HUES48 (cell line): ENCODE data around the gene CELF4.

ENCODE experiments used
- H3K27ac ChIP-seq: one replicate; pipeline ENCODE4 v1.7.0; 2013; ENCODE audit warnings: low read depth, low read length, inconsistent platforms
- H3K27me3 ChIP-seq: 2 replicates; pipeline ENCODE4 v1.6.1; 2013; ENCODE audit warnings: mild to moderate bottlenecking, low read length; ENCODE audit not compliant: control insufficient read depth, insufficient read depth
- H3K36me3 ChIP-seq: 2 replicates; pipeline ENCODE4 v1.6.1; 2013; ENCODE audit warnings: low read length; ENCODE audit not compliant: control insufficient read depth, insufficient read depth
- H3K4me1 ChIP-seq: 2 replicates; pipeline ENCODE4 v1.6.1; 2013; ENCODE audit warnings: mild to moderate bottlenecking, low read length; ENCODE audit not compliant: control insufficient read depth, insufficient read depth
- H3K4me3 ChIP-seq: 2 replicates; pipeline ENCODE4 v1.5.1; 2013; ENCODE audit warnings: mild to moderate bottlenecking, low read depth, low read length
- H3K9ac ChIP-seq: 2 replicates; pipeline ENCODE4 v1.6.1; 2013; ENCODE audit warnings: mild to moderate bottlenecking, low read depth, low read length, moderate library complexity
- H3K9me3 ChIP-seq: 2 replicates; pipeline ENCODE4 v1.6.1; 2013; ENCODE audit warnings: low read length; ENCODE audit not compliant: control insufficient read depth, insufficient read depth

CELF4 gene

GRCh38 chr18:37383036-37383785, 182.4 kb downstream of the CELF4 start:
- H3K27ac ChIP-seq: no peak overlapping the region
- H3K36me3 ChIP-seq: no peaks in the 10 kb centered on the region
- H3K9ac ChIP-seq: no peak overlapping the region
- H3K9me3 ChIP-seq: no peaks in the 10 kb centered on the region
- no peak overlapping the region for H3K4me3 ChIP-seq
- H3K27me3 ChIP-seq: no peaks in the 10 kb centered on the region
- peaks cover 12% of the 10 kb centered on the region for H3K4me1 ChIP-seq

DNA sequence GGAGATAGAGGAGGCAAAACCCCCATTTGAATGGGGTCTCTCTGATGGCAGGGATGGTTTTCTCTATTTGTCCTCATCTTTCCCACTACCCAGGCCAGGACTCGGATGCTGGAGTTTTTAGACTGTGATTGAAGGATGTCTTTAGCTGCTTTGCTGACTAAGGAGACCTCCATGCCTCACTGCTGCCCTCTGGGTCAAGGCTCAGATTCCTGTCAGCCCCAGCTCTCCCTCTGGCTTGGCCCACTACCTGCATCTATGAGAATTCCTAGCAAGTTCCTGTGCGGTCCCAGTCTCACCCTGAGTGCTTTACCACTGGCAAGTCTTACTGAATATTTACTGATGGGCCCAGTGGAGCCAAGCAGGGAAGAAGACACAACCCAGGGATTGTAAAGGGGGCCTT, 184.0 kb downstream of the CELF4 start:
- Histone ChIP-seq H3K9ac (no peak overlapping the region), H3K4me1 (peaks cover 19% of the 10 kb centered on the region), H3K9me3 (no peaks in the 10 kb centered on the region), H3K27me3 (0 out of 2 replicates have a peak, but pooled peaks cover 10% of the 10 kb centered on the region), H3K36me3 (no peaks in the 10 kb centered on the region), H3K4me3 (no peak overlapping the region), H3K27ac (no peak overlapping the region)

GRCh38 chr18:37380546-37381110, 185.0 kb downstream of the CELF4 start:
- no peak overlapping the region for H3K9ac ChIP-seq
- H3K27ac ChIP-seq: no peak overlapping the region
- H3K4me3 ChIP-seq: no peak overlapping the region
- no peaks in the 10 kb centered on the region for H3K36me3 ChIP-seq
- peaks cover 22% of the 10 kb centered on the region for H3K4me1 ChIP-seq
- no peaks in the 10 kb centered on the region for H3K9me3 ChIP-seq
- H3K27me3 ChIP-seq: peaks cover 15% of the 10 kb centered on the region

- no peak overlapping the region for H3K9ac ChIP-seq
- H3K27me3 ChIP-seq: peaks cover 25% of the 10 kb centered on the region
- no peak overlapping the region for H3K4me3 ChIP-seq
- H3K27ac ChIP-seq: no peak overlapping the region
- peaks cover 10% of the 10 kb centered on the region; the same call in 1 of the 2 replicates for H3K4me1 ChIP-seq
- H3K9me3 ChIP-seq: no peaks in the 10 kb centered on the region
- H3K36me3 ChIP-seq: no peaks in the 10 kb centered on the region
Observed at GRCh38 chr18:37378336-37379010, 187.1 kb downstream of the CELF4 start.

GRCh38 chr18:37375181-37375580, 190.4 kb downstream of the CELF4 start:
- no peaks in the 10 kb centered on the region for H3K36me3 ChIP-seq
- no peaks in the 10 kb centered on the region for H3K9me3 ChIP-seq
- H3K4me3 ChIP-seq: no peak overlapping the region
- peaks cover 34% of the 10 kb centered on the region for H3K27me3 ChIP-seq
- H3K4me1 ChIP-seq: peaks cover 10% of the 10 kb centered on the region; the same call in 1 of the 2 replicates
- H3K27ac ChIP-seq: no peak overlapping the region
- H3K9ac ChIP-seq: no peak overlapping the region

GRCh38 chr18:37368110-37368954, 197.3 kb downstream of the CELF4 start:
- H3K9me3 ChIP-seq: no peaks in the 10 kb centered on the region
- H3K9ac ChIP-seq: no peak overlapping the region
- H3K36me3 ChIP-seq: no peaks in the 10 kb centered on the region
- H3K4me3 ChIP-seq: no peak overlapping the region
- H3K27me3 ChIP-seq: peaks cover 74% of the 10 kb centered on the region
- H3K27ac ChIP-seq: no peak overlapping the region
- peaks cover 14% of the 10 kb centered on the region for H3K4me1 ChIP-seq

- Histone ChIP-seq H3K4me1 (peaks cover 36% of the 10 kb centered on the region), H3K36me3 (no peaks in the 10 kb centered on the region), H3K9ac (no peak overlapping the region), H3K27me3 (peaks cover 95% of the 10 kb centered on the region), H3K4me3 (no peak overlapping the region), H3K9me3 (no peaks in the 10 kb centered on the region), H3K27ac (no peak overlapping the region)
Observed at GRCh38 chr18:37364237-37364636, 201.4 kb downstream of the CELF4 start.

- H3K27ac ChIP-seq: peak overlapping the region; percentile 8
- no peaks in the 10 kb centered on the region for H3K9me3 ChIP-seq
- no peak overlapping the region for H3K9ac ChIP-seq
- peaks cover 22% of the 10 kb centered on the region for H3K4me1 ChIP-seq
- H3K4me3 ChIP-seq: peak overlapping the region; percentile 27
- H3K27me3 ChIP-seq: peaks cover 85% of the 10 kb centered on the region
- no peaks in the 10 kb centered on the region for H3K36me3 ChIP-seq
Observed at GRCh38 chr18:37362158-37362890, 203.3 kb downstream of the CELF4 start.

DNA sequence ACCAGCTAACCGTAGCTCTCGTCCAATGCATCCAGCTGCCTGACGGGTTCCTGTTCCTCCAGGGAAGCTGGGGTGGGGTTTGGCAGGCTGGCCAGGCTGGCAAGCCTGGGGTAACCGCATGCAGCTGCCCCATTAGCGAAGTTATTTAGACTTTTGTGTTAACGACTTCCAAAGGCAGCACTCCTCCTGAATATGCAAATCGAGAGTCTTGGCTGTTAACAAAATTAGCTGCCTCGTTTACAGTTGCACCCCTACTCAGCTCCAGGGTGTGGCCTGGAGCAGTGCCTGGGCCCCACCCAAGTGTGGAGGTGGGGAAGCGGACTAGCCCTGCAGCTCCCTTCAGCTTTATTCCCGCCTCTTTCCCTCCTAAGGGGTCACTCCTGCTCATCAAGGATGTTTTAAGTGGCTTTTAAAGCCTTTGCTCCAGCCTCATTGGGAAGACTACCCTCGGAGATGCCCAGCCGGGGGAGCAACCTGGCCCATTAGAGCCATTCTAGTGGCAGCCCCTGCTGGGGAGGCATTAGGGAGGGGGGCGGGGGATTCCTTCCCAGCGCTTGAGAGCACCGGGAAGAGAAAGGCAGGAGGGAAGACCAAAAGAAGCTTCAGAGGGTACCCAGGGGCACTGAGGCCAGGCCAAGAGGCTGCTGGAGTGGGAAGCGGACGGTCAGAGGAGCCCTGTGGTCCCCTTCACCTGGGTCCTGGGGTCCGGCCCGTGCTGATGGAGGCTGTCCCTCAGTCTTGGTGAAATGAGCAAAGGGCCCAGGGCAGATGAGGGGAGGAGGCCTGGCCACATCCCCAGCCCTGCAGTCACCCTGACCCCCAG, 204.1 kb downstream of the CELF4 start:
- Histone ChIP-seq H3K4me3 (peak overlapping the region; percentile 27), H3K4me1 (peaks cover 22% of the 10 kb centered on the region), H3K9me3 (no peaks in the 10 kb centered on the region), H3K27me3 (peaks cover 78% of the 10 kb centered on the region), H3K27ac (peak overlapping the region; percentile 8), H3K36me3 (no peaks in the 10 kb centered on the region), H3K9ac (no peak overlapping the region)
